ENCODE measurements around the gene ITGAX.

DNA sequence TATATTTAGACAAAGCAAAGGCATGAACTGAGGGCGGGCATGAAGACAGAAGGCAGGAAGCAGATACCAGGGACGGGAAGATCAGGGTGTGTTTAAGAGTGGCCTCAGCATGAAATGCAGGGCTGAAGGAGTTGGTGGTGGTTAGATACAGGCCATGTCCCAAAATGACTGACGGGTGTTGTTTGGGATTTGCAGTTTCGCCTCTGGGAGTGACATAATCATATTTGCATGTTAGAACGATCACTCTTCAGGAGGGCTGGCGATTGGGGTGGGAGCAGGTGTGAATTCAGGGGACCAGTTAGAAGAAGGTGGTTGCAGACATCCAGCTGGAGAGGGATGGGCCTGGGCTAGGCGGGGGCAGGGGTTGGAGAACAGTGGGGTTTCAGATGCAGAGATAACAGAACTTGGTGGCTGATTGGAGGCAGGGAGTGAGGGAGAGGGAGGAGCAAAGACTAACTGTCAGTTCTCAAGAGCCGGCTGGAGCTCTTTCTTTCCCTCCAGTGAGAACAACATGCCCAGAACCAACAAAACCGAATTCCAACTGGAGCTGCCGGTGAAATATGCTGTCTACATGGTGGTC, 27.2 kb upstream of the ITGAX start:
- TF ChIP-seq, protein P1, sequence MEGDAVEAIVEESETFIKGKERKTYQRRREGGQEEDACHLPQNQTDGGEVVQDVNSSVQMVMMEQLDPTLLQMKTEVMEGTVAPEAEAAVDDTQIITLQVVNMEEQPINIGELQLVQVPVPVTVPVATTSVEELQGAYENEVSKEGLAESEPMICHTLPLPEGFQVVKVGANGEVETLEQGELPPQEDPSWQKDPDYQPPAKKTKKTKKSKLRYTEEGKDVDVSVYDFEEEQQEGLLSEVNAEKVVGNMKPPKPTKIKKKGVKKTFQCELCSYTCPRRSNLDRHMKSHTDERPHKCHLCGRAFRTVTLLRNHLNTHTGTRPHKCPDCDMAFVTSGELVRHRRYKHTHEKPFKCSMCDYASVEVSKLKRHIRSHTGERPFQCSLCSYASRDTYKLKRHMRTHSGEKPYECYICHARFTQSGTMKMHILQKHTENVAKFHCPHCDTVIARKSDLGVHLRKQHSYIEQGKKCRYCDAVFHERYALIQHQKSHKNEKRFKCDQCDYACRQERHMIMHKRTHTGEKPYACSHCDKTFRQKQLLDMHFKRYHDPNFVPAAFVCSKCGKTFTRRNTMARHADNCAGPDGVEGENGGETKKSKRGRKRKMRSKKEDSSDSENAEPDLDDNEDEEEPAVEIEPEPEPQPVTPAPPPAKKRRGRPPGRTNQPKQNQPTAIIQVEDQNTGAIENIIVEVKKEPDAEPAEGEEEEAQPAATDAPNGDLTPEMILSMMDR (conservative IDR thresholded peaks at IDR 0.05; ENCODE audit: low read length), result no peak
- no peak for TF ChIP-seq EZH2phosphoT487 (IDR thresholded peaks at IDR 0.05; ENCODE audit: borderline replicate concordance, low read depth, low read length)
